AG08395 (cell line): ENCODE results near the gene TRPV6.

ENCODE experiments used
- DNase-seq: peaks from one replicate; pipeline ENCODE4 v3.0.0; 2012; ENCODE audit warnings: mixed read lengths, low spot score

TRPV6 gene

DNA sequence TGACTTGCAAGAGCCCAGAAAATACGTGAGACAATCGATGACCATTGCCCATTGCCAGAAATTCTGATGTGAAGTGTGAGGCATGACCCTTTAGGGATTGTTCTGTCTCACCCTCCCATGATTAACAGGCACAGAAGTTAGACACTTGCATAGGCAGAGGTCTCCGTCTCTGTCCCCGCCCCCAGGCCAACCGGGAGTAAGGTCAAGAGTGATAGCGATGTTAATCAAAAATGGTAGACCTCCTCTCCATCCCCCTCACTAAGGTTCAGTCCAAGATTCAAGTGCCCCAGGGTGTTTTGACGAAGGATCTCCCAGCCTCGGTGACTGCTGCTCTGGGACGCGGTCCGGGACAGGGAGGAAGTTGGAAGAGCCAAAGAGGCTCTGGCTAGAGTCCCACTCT lies 22.7 kb upstream of the TRPV6 start:
- DNase-seq = no peak

DNA sequence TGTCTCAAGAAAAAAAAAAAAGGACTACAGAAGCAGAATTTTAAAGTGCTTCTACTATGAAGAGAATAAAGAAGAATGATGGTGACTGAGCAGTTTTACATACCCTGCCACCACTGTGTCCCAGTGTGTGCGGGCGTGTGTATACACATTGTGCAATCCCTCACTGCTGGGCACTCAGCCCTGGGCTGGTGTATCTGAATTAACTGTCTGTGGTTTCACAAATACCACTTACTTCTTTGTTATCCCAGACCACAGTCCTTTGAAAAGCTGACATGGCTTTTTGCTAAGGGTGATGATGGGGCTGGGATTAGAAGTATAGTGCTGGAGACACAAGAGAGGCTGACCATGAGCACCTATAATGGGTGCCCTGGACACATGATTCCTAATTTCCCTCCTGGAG lies 21.1 kb upstream of the TRPV6 start:
- no peak for DNase-seq

DNA sequence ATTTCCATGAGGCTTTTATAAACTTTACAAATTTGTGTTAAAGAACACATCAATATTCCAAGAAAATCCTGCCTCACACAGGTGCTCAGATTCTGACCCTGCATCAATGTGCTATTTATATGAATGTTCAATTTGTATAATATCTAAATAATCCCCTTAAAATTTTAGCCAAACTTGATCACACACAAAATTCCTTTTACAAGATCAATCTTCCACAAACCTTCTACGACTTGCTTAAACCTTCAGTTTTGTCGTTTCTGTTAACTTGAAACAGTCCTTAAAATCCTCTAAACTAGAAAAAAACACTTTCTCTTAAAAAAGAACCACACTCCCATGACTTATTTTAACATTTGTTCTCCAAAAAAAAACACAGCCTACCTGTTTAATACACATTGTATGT lies 20.2 kb upstream of the TRPV6 start:
- no peak for DNase-seq

DNA sequence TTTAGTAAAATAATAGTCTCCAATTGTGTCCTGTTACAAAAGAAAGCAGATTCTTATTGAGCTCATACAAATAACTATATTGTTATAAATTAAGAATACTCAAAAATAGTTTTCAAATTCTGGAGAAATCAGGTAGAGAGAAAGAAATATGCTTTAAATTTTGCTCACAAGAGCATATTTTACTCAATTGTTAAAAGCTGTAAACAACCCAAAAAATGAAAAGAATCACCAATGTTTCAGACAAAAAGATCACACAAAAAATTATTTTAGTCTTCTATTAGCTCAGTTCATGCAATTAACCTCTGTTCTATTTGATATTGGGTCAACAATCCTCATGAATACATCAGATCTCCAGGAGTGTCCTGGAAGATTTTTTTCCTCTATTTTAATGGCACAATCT lies 18.6 kb upstream of the TRPV6 start:
- no peak for DNase-seq

DNA sequence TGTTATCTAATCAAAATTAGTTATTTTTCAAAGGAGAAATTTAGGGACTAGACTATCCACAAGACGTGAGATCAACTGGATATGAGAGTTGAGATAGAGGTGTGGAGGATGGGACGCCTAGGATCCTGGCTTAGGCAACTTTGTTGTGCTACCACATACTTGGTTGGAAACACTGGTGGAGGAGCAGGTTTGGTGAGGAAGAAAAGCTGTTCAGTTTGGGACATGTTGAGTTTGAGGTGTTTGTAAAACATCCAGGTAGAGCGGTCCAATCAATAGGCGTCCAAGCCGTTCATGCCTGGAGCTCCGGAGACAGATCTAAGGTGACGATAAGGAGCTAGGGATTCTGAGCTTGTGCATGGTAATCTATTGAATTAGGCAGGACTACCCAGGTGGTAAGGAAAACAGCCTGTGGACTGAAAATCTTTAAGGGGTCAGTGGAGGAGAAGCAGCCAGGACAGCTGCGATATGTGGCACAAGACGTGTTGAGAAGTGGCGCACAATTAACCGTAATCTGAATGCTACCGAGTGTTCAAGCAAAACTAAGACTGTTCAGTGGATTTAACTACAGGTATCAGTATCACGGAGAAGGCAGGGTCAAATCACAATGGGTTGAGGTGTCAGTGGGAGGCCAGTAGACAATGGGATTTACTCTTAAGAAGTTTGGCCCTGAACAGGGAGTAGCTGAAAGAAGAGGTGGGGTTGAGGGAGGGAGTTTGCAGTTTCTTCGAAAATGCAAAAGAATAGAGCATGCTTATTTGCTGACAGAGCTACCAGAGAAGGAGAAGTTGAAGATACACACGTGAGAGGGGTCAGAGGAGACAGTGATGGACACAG lies 16.1 kb upstream of the TRPV6 start:
- DNase-seq = no peak

DNA sequence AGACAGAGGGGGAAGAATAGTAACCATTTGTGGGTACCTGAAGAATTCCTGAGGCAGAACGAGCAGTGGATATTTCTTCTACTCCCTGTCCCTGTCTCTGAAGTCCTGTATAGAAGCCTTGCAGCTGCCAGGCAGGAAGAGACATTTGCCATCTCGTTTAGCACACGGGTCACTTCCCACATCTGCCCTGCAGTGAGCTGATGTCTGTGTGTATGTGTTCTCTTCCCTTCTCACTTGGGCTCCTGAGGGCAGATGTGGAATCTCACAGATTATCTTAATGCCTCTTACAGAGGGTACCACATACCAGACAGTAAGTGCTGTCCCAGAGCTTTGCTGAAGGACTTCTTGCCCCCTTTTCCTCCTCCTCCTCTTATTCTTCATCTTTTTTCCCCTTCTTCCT lies 14.1 kb upstream of the TRPV6 start:
- DNase-seq = no peak

DNA sequence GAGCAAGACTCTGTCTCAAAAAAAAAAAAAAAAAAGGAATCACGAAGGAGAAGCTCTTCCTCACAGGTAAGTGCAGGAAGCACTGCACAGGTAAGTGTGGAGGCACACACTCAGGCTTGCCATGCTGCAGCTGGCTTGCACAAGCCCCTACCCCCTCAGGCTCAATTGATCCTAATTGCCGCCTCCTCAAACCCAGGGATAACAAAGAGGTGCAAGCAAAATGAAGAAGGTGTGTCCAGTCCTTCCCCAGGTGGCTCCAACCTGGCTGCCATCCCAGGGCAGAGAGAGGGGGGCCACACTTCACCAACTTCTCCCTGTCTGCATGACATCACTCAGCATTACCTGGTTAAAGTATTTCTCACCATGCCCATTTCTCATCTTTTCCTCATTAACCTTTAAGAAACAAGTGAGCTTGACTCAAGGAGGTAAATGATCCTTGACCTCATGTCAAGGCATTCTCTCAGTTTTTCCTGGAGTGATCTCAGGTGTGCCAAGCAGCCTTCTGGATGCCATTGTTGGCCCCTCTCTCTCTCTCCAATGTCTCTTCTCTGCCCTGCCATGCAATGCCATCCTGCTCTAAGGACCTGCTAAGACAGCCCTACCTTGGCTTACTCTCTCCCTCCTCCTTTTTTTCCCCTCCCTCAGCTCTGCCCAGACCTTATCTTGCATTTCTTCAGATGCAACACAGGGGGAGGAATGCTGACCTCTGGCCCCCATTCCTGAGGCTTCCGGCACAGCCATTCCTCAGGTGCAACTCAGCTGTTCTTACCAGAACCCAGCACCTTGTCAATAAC lies 13.0 kb upstream of the TRPV6 start:
- no peak for DNase-seq

DNA sequence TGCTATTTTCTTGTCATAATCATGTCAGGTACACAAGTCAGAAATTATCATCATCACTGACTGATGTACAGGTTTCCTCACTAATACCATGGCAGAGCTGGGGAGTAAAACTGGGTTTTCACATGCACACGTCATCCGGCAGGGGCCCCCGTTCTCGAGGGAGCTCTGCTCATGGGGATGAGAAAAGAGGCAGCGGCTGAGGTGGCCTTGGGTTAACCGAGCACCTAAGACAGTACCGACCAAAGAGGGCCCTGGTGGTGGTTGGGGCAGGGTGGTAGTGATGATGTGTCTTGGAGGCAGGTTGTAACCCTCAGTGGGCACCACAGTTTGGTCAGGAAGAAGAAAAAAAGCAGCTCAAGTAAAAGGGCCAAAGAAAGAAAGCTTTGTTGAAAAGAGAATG lies 12.1 kb upstream of the TRPV6 start:
- no peak for DNase-seq

DNA sequence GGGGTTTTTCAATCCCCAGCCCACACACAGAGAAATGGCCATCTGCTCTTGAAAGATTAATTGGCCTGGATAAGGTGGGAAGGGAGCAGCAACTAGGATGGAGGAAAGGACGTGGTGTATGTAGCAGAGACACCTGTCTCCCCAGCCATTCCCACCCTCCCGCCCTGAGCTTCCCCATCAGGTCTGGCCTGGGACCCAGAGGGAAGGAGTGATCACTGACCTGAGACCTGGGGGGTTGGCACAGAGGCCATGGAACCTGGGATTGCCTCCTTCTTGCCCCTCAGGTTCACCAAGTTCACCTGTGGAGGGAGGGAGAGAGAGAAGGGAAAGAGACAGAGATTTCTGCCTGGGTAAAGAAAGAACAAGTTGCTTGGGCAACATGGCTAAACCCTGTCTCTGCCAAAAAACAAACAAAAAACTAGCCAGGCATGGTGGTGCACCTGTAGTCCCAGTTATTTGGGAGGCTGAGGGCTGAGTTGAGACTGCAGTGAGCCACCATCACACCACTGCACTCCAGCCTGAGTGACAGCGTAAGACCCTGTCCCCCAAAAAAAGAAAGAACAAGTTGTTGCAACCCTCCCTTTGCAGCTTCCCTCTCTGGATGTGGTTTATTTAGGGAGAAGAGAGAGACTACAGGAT lies 11.3 kb upstream of the TRPV6 start:
- no peak for DNase-seq

DNA sequence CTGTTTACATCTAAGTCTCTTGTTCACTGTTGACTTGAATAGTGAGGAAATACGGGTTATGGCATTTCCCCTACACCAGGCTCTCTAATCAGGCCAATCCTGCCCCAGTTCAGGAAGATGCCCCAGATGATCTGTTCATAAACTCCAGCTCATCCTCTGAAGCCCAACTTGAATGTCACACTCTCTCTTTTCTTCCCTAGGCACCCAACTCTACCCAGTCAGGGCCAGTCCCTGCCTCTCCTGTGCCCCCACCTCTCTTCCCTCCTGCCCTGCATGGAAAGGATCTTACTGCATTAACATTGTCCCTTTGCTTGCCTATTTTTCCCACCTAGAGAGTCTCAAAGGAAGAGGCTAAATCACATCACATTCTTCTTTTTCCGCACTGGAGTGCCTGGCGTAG lies 10.6 kb upstream of the TRPV6 start:
- DNase-seq = no peak

DNA sequence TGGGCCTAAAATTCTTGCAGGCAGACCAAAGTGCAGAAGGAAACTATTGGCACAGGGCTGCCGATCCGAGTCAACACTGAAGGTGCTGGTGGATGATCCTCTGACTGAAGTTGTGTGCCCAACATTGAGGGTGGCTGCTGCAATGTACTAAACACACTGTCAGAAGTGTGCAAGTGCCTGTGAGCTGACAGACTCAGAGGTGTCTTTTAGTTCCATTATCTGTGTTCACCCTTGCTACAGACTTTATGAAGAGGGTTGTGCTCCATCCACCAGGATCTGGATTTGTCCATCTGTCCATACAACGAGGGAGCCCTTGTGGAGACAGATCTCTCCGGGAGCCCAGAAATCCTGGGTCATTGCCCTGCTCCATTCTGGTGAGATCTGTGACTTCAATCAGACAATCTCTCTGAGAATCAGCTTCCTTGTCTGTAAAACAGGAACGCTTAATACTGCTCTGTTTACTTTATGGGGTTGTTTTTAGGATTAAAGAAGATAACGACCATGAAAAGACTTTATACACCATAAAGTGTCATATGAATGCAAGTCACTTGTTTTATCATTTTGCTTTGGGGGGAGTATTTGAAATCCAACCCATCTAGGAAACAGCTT lies 9.5 kb upstream of the TRPV6 start:
- no peak for DNase-seq

DNA sequence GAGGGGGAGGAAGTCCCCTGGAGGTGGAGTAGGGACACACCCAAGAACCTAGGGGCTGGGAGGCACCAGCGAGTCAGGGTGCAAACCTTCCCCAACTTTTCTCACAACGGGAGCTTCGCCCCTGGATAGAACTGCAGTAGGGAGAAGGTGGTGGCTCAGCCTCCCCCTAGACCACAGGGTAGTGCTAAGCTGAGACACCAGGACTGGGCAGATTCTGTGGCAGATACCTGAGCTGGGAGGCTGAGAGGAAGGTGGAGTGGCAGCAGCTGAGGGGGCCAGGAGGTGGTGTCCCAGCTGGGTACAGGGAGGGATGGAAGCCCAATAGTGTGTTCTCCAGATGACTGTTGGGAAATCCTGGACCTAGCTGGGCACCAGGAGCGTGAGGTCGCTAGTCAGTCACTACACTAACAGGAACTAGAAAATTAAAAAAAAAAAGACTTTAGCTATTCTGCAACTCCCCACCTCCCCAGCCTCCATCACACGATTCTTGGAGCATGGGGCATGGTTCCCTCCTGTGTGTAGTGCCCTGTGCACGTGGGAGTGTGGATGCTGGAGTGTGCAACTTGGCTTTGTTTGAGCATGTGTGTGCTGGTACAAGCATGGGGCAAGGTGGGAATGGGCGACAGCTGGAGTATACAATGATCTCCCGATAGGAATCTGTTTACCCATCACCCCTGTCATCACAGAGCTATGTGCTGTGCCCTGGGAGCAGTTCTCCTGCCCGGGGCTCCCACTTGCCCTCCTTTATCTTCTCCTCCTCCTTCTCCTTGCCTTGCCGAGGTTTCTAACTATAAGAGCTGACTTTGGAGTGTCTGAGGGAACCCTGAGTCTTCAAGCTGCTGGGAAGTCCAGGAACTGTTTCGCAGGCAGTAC lies 8.8 kb upstream of the TRPV6 start:
- DNase-seq = no peak

DNA sequence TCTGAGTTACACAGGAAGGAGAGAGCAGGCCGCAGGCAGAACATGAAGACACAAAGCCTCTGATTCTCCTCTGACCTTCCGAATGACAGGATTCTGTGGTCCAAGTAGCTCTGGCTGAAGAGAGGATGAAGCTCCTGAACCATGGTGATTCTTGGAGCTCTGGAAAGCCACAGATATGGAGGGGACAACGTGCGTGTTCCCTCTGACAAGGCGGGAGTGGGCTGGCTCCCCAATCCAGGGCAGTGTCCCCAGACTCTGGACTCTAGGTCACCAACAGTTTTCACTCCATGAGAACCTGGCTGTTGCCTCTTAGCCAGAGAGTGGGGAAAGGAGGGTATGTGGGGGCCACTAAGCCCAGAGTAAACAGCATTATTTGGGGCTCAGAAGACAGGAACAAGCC lies 7.4 kb upstream of the TRPV6 start:
- no peak for DNase-seq

DNA sequence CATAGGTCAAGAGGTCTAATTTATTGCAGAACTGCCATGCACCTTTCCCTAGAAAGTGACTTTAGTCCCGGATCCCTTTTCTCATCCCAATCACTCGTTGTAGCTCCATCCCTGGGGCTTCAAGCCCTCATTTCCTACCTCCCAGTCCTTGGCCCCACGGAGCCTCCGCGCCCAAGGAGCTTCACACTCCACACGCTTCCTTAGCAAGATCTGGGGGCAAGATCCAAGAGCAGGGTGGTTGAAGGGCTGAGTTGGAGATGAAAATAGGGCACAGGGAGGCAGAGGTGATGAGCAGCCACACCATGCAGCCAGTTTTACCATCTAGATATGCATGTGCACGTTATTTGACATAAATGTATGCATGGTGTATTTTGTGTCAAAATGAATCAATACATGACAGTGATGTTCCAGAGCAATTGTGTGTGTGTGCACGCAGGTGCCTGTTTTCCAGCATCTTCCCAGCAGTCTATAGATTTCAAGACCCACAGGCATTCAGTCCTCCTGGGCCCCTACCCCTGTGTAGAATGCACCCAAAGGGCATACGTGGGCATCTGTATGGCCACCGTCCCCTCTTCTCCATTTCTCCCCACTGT lies 6.0 kb upstream of the TRPV6 start:
- DNase-seq = no peak

DNA sequence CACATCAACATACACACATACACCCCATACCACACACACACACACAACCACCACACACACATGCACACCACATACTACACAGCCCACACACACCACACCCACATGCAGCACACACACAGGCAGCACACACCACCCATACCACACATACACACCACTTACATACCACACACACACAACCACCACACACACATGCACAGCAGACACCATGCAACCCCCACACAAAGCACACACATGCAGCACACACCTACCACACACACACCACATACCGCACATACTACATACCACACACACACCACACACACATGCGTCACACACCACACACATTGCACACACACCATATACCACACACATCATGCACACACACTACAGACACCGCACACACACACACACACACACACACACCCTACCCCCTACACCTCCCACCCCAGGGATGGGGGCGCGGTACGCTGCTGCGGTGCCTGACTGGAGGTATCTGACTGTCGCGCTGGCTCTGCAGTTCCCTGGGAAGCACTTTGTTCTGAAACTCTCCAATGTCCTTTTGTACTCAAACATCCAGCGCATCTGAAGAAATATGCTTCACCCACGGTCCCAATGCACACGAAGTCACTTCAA lies 5.4 kb upstream of the TRPV6 start:
- DNase-seq = no peak

DNA sequence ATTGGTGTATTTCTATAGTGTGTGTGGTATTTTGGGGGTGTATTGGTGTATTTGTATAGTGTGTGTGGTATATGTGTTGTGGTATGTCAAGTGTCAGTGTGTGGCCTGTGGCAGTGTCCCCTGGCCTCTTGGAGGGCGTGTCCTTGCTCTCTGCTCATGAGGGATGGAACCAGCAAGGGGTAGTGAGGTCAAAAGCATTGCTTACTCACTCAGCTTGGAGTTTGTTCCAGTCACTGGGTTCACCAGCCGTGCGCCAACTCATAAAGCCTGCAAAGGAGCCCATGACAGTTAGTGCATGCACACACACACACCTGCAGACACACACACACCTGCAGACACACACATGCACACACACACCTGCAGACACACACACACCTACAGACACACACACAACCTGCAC lies 4.3 kb upstream of the TRPV6 start:
- no peak for DNase-seq

DNA sequence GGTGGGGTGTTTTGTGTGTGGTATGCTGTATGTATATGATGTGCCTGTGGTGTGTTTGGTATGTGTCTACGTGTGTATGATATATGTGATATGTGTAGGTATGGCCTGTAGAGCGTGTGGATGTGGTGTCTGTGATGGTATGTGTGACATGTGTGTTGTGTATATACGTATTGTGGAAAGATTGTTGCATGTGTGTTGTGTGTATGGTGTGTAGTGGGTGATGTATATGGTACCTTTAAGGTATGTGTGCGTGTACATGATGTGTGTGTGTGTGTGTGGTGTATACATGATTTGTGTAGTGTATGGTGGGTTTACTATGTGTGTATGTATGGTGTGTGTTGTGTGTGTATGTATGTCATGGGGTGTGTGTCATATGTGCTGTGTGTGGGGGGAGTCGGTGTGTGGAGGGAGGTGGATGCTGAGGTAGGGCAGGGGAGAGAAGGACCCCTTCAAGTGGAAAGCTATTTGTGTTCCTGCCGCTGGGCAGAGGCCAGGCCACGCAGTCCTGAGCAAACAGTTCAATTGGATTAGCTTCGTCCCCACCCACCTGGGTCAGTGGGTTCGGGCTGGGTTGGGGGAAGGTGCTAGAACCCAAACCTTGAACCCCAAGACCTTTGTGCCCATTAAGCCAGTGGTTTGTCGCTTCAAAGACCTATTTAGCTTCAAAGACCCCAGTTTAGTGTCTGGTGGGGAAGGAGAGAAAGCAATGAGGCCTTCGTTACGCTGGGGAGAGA lies 1.9 kb upstream of the TRPV6 start:
- no peak for DNase-seq

DNA sequence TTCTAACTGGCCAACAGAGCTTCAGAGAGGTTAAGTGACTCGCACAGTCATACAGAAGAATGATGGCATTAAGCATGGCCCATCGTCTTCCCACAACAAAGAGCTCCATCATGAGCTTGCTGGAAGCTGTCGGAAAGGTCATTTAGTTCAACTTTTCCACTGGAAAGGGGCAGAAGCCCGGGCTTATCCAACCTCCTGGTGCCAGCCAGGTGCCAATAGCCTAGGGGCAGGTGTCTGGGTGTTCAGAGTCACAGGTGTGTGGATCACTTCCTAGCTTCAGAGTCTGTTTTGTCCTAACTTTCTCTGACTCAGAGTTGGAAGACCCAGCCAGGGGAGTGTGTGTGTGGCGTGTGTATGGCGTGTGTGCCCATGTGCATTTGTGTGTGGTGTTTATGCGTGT lies 1.3 kb upstream of the TRPV6 start:
- no peak for DNase-seq

DNA sequence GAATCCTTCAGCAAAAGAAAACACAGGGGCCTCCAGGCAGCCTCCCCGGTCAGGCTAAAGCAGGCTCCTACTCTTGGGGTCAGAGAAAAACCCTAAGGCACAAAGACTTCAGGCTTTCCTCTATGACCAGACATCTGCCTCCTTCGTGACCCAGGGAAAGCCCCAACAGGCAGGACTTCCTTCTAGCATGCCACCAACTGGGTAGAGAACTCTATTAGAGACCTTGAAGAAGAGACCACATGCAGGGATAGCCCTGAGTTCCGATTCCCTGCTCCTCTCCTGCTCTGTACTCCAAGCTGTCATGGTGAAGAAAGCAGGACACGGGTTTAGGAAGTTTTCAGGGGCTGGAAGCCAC lies 1.3 kb downstream of the TRPV6 start:
- DNase-seq = no peak

DNA sequence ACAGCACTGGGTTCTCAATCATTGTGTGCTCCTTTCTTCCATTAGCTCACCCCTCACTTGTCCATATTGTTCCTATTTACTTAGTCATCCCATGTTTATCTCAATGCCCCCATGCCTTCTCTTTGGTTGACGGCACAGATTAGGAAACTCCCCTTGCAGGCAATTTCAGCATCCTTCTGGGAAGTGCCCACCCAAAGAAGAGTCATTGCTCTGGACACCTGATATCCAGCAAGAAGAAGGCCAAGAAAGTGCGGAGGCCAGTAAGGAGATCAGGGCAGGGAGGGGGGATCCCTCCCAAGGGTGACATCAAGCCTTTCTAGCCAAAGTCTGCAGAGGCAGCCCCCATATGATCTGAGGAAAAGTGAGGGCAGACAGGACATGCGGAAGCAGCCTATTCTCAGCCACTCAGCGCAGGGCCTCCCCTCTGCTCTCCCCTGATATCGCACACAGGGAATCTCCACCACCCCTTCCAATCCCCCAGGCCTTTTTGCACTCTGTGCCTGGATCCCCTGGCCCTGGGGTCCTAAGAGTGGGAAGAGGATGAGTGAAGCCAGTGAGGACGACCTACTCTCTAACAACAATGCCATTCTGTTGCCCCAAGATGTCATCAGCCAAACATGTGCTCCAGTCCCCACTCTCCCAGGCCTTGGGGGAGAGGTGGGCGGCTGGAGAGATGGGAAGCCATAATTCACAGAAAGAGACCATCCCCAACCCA lies 1.8 kb downstream of the TRPV6 start:
- no peak for DNase-seq
